ENCODE results near the gene ZNF311. TPM values are rescaled to one million over a fixed set of nuclear protein-coding genes. Genes with fewer than 3 reads are reported as not detected.
"Not testable (repeated sequence)": the region's sequence is repeated elsewhere in the genome, so short reads cannot be mapped to it uniquely, and the experiment has no call there.

The ZNF311 gene
- total RNA-seq, 4 donors from 2014 or later: 0.36 to 1.9 (median 0.59) TPM

- no peak for ATAC-seq (ENCODE audit: low FRiP score)
- TF ChIP-seq CTCF (IDR thresholded peaks at IDR 0.05): no peak
Measured at GRCh38 chr6:28953039-28953584, 52.0 kb downstream of the ZNF311 start.

GRCh38 chr6:28949656-28950195, 55.4 kb downstream of the ZNF311 start:
- ATAC-seq (ENCODE audit: low FRiP score): not testable (repeated sequence)

More at GRCh38 chr6:28953039-28953584, 52.0 kb downstream of the ZNF311 start:
- DNase-seq (ENCODE audit: low spot score): no peak

GRCh38 chr6:28948782-28949486, 56.2 kb downstream of the ZNF311 start:
- no peak for DNase-seq (ENCODE audit: low spot score)
- no peak for TF ChIP-seq CTCF (IDR thresholded peaks at IDR 0.05)
- ATAC-seq (ENCODE audit: low FRiP score): no peak

More at GRCh38 chr6:28949656-28950195, 55.4 kb downstream of the ZNF311 start:
- DNase-seq (ENCODE audit: low spot score): not testable (repeated sequence)

- no peak for ATAC-seq (ENCODE audit: low FRiP score)
- DNase-seq (ENCODE audit: low spot score): no peak
- no peak for TF ChIP-seq CTCF (IDR thresholded peaks at IDR 0.05)
Measured at GRCh38 chr6:28947831-28948270, 57.3 kb downstream of the ZNF311 start.

- ATAC-seq (ENCODE audit: low FRiP score) (no peak), DNase-seq (ENCODE audit: low spot score) (no peak)
- TF ChIP-seq CTCF (IDR thresholded peaks at IDR 0.05): no peak
Measured at GRCh38 chr6:28947067-28947765, 57.9 kb downstream of the ZNF311 start.

- ATAC-seq (ENCODE audit: low FRiP score) (no peak), DNase-seq (ENCODE audit: low spot score) (no peak)
- TF ChIP-seq CTCF (IDR thresholded peaks at IDR 0.05): no peak
Measured at GRCh38 chr6:28945349-28945748, 59.8 kb downstream of the ZNF311 start.

Small RNA genes lying within 50 kb of the gene (small RNA-seq; reads per million reads assigned to genes)
- 0.39 reads per million for gene RN7SL471P

Other genes starting within 250 kb of the ZNF311 start
- 10 to 100 TPM; 37.0 to 75.2 (median 58.4) TPM for gene TRIM27, start 81.3 kb downstream of the ZNF311 start, total RNA-seq
- gene OR2W1, start 39.9 kb upstream of the ZNF311 start, total RNA-seq: not detected
- gene OR2B3, start 82.0 kb upstream of the ZNF311 start, total RNA-seq: not detected
- not detected for gene OR2J1, start 94.2 kb upstream of the ZNF311 start, total RNA-seq
- gene OR2J3, start 102.7 kb upstream of the ZNF311 start, total RNA-seq: not detected
- gene OR2J2, start 165.6 kb upstream of the ZNF311 start, total RNA-seq: not detected

Data from omental fat pad (tissue), 4 donors.